ENCODE data around the gene SECISBP2L. TPM values are rescaled to one million over a fixed set of nuclear protein-coding genes. Genes with fewer than 3 reads are reported as not detected.

Gene SECISBP2L
- total and polyA plus RNA-seq, 2 donors (not counting 1 experiment from before 2014, with no cell fraction given), result 13.0 to 121 TPM

- ChIA-PET CTCF (interaction anchor here (0.6 to 5.8 kb wide), 4 partner anchors 8 to 179 kb away, joined by 3 to 38 read pairs (median 4); no protein-coding TSS in a partner anchor), POLR2A (no interaction called here)
- Histone ChIP-seq H3K4me2 (replicated peaks; ENCODE audit: low read depth, low read length, poor library complexity, severe bottlenecking) (no peak overlapping the region), H3K4me1 (ENCODE audit: control insufficient read depth in 2 of 2, insufficient read depth in 2 of 2, low read length in 2 of 2) (peaks cover 21 to 23% of the 10 kb centered on the region in 2 donors), H3K27ac (ENCODE audit: low read length in 2 of 2) (no peak overlapping the region), H4K20me1 (ENCODE audit: control insufficient read depth, insufficient read depth, low read length, poor library complexity, severe bottlenecking) (no peaks in the 10 kb centered on the region), H3K36me3 (replicated peaks in 1 of 2; ENCODE audit: control extremely low read depth in 1 of 2, control insufficient read depth in 1 of 2, extremely low read depth in 1 of 2, insufficient read depth in 2 of 2, low read length in 1 of 2) (no peaks in the 10 kb centered on the region), H3K9me3 (ENCODE audit: control extremely low read depth in 1 of 3, control insufficient read depth in 2 of 3, insufficient read depth in 1 of 3, low read length in 2 of 3) (no peaks in the 10 kb centered on the region), H2AFZ (ENCODE audit: insufficient read depth, low read depth, low read length, poor library complexity, severe bottlenecking) (no peak overlapping the region), H3K79me2 (ENCODE audit: control insufficient read depth, insufficient read depth, low read length) (no peaks in the 10 kb centered on the region), H3K4me3 (ENCODE audit: control extremely low read depth in 1 of 5, extremely low read depth in 1 of 5, insufficient read depth in 1 of 5, low read depth in 2 of 5, low read length in 4 of 5) (no peak overlapping the region), H3K27me3 (replicated peaks in 1 of 4; ENCODE audit: control extremely low read depth in 1 of 4, control insufficient read depth in 3 of 4, insufficient read depth in 4 of 4, low read length in 3 of 4) (peaks cover 0 to 51% (median 26%) of the 10 kb centered on the region in 4 experiments), H3K9ac (ENCODE audit: low read length) (no peak overlapping the region)
- Mint-ChIP-seq H3K27ac (no peak overlapping the region), H3K9me3 (ENCODE audit: insufficient read depth) (no peaks in the 10 kb centered on the region), H3K4me1 (peaks cover 19% of the 10 kb centered on the region), H3K27me3 (peaks cover 63% of the 10 kb centered on the region), H3K4me3 (no peak overlapping the region)
- ATAC-seq (ENCODE audit: low read depth) (no peak), DNase-seq (no peak)
- intact Hi-C loops (cut with micrococcal nuclease), result no loop called here
- TF ChIP-seq CTCF (IDR thresholded peaks at IDR 0.05), result no peak
- no peak for TF ChIP-seq EZH2 (IDR thresholded peaks at IDR 0.05; ENCODE audit: borderline replicate concordance, insufficient read depth, low read depth, low read length, poor library complexity, severe bottlenecking)
- WGBS (ENCODE audit: insufficient coverage), result no CpG with 5 or more reads among the region's 2 CpGs
These were observed 79.5 kb downstream of the SECISBP2L start for GRCh38 chr15:48966595-48967301.

GRCh38 chr15:48965972-48966371 is 80.3 kb downstream of the SECISBP2L start:
- intact Hi-C loops (cut with micrococcal nuclease), result no loop called here
- Histone ChIP-seq H2AFZ (ENCODE audit: insufficient read depth, low read depth, low read length, poor library complexity, severe bottlenecking) (no peak overlapping the region), H3K4me3 (ENCODE audit: control extremely low read depth in 1 of 5, extremely low read depth in 1 of 5, insufficient read depth in 1 of 5, low read depth in 2 of 5, low read length in 4 of 5) (no peak overlapping the region), H3K36me3 (replicated peaks in 1 of 2; ENCODE audit: control extremely low read depth in 1 of 2, control insufficient read depth in 1 of 2, extremely low read depth in 1 of 2, insufficient read depth in 2 of 2, low read length in 1 of 2) (no peaks in the 10 kb centered on the region), H3K27me3 (replicated peaks in 1 of 4; ENCODE audit: control extremely low read depth in 1 of 4, control insufficient read depth in 3 of 4, insufficient read depth in 4 of 4, low read length in 3 of 4) (peaks cover 0 to 56% (median 26%) of the 10 kb centered on the region in 4 experiments), H3K27ac (ENCODE audit: low read length in 2 of 2) (no peak overlapping the region), H3K9ac (ENCODE audit: low read length) (no peak overlapping the region), H4K20me1 (ENCODE audit: control insufficient read depth, insufficient read depth, low read length, poor library complexity, severe bottlenecking) (no peaks in the 10 kb centered on the region), H3K4me2 (replicated peaks; ENCODE audit: low read depth, low read length, poor library complexity, severe bottlenecking) (no peak overlapping the region), H3K4me1 (ENCODE audit: control insufficient read depth in 2 of 2, insufficient read depth in 2 of 2, low read length in 2 of 2) (peaks cover 21 to 23% of the 10 kb centered on the region in 2 donors), H3K79me2 (ENCODE audit: control insufficient read depth, insufficient read depth, low read length) (no peaks in the 10 kb centered on the region), H3K9me3 (ENCODE audit: control extremely low read depth in 1 of 3, control insufficient read depth in 2 of 3, insufficient read depth in 1 of 3, low read length in 2 of 3) (no peaks in the 10 kb centered on the region)
- no peaks in the 10 kb centered on the region for H3K9me3 Mint-ChIP-seq (ENCODE audit: insufficient read depth)
- H3K27ac Mint-ChIP-seq, result no peak overlapping the region
- TF ChIP-seq CTCF (IDR thresholded peaks at IDR 0.05) (no peak), EZH2 (IDR thresholded peaks at IDR 0.05; ENCODE audit: borderline replicate concordance, insufficient read depth, low read depth, low read length, poor library complexity, severe bottlenecking) (no peak)
- H3K4me3 Mint-ChIP-seq, result no peak overlapping the region
- DNase-seq (no peak), ATAC-seq (ENCODE audit: low read depth) (no peak)
- H3K4me1 Mint-ChIP-seq, result peaks cover 19% of the 10 kb centered on the region
- H3K27me3 Mint-ChIP-seq, result peaks cover 65% of the 10 kb centered on the region
- ChIA-PET CTCF (interaction anchor here (0.6 to 5.8 kb wide), 3 partner anchors 9 to 180 kb away, joined by 3 to 38 read pairs (median 4); no protein-coding TSS in a partner anchor), POLR2A (no interaction called here)
